NCI-H510A treated with DMSO at 0.1 percent for 48 hours (cell line): ENCODE data around the gene INHA.

ENCODE experiments used
- DNase-seq: peaks from one replicate; lab custom pipeline; 2025; lab: John Stamatoyannopoulos, UW

The INHA gene

GRCh38 chr2:219559156-219559915 lies 12.8 kb upstream of the INHA start:
- DNase-seq: no peak

GRCh38 chr2:219560037-219560892 lies 11.8 kb upstream of the INHA start:
- DNase-seq: no peak

- no peak for DNase-seq
These were observed 11.3 kb upstream of the INHA start for GRCh38 chr2:219560893-219561178.

- DNase-seq: no peak
These were observed 10.7 kb upstream of the INHA start for GRCh38 chr2:219561179-219562048.

GRCh38 chr2:219562049-219563020 lies 9.8 kb upstream of the INHA start:
- no peak for DNase-seq

- no peak for DNase-seq
These were observed 8.7 kb upstream of the INHA start for GRCh38 chr2:219563271-219563928.

GRCh38 chr2:219565130-219566080 lies 6.7 kb upstream of the INHA start:
- DNase-seq: no peak

GRCh38 chr2:219566640-219567039 lies 5.5 kb upstream of the INHA start:
- DNase-seq: no peak

- no peak for DNase-seq
These were observed 5.0 kb upstream of the INHA start for GRCh38 chr2:219567131-219567530.

- no peak for DNase-seq
These were observed 4.2 kb upstream of the INHA start for GRCh38 chr2:219567791-219568361.

GRCh38 chr2:219569041-219569440 lies 3.1 kb upstream of the INHA start:
- DNase-seq: no peak

- DNase-seq: no peak
These were observed 2.5 kb upstream of the INHA start for GRCh38 chr2:219569635-219570034.

- DNase-seq: peak; percentile 35
These were observed 1.8 kb upstream of the INHA start for GRCh38 chr2:219570194-219570923.

- no peak for DNase-seq
These were observed 1.2 kb upstream of the INHA start for GRCh38 chr2:219570924-219571310.

- DNase-seq: peak; percentile 91
These were observed 536 bp upstream of the INHA start, which contains the start of gene OBSL1 for GRCh38 chr2:219571311-219572236. OBSL1 (minus strand) TSS chr2:219571539; CDS start chr2:219571232, 307 bp downstream.

- peak; percentile 76 for DNase-seq
These were observed 1.1 kb downstream of the INHA start for GRCh38 chr2:219573166-219573565.
